Measurements from ENCODE around the gene PSME4.
"Not testable (repeated sequence)": the region's sequence is repeated elsewhere in the genome, so short reads cannot be mapped to it uniquely, and the experiment has no call there.

Gene PSME4

GRCh38 chr2:53942280-53942679 is 28.5 kb downstream of the PSME4 start:
- H3K4me3 ChIP-seq (replicated peaks; ENCODE audit: low read depth, low read length), result no peak overlapping the region
- no peak for DNase-seq (ENCODE audit: extremely low read depth, insufficient read length)
- no peaks in the 10 kb centered on the region for H3K27me3 ChIP-seq (replicated peaks; ENCODE audit: control insufficient read depth, insufficient read depth, low read length)
- H3K36me3 ChIP-seq (ENCODE audit: control insufficient read depth, insufficient read depth, low read length), result no peaks in the 10 kb centered on the region; the same call in none of the 2 replicates
- no peak for TF ChIP-seq CTCF (IDR thresholded peaks at IDR 0.05; ENCODE audit: insufficient read depth, low read length, poor library complexity, severe bottlenecking)

- Histone ChIP-seq H3K36me3 (ENCODE audit: control insufficient read depth, insufficient read depth, low read length) (no peaks in the 10 kb centered on the region; the same call in none of the 2 replicates), H3K4me3 (replicated peaks; ENCODE audit: low read depth, low read length) (no peak overlapping the region)
These were observed 29.0 kb downstream of the PSME4 start for GRCh38 chr2:53941749-53942148.

GRCh38 chr2:53939656-53940055 is 31.1 kb downstream of the PSME4 start:
- no peak overlapping the region for H3K4me3 ChIP-seq (replicated peaks; ENCODE audit: low read depth, low read length)
- TF ChIP-seq CTCF (IDR thresholded peaks at IDR 0.05; ENCODE audit: insufficient read depth, low read length, poor library complexity, severe bottlenecking), result no peak
- DNase-seq (ENCODE audit: extremely low read depth, insufficient read length), result no peak
- no peaks in the 10 kb centered on the region for H3K27me3 ChIP-seq (replicated peaks; ENCODE audit: control insufficient read depth, insufficient read depth, low read length)
- H3K36me3 ChIP-seq (ENCODE audit: control insufficient read depth, insufficient read depth, low read length), result no peaks in the 10 kb centered on the region; the same call in 1 of the 2 replicates

More at GRCh38 chr2:53941749-53942148, 29.0 kb downstream of the PSME4 start:
- H3K27me3 ChIP-seq (replicated peaks; ENCODE audit: control insufficient read depth, insufficient read depth, low read length), result no peaks in the 10 kb centered on the region
- no peak for TF ChIP-seq CTCF (IDR thresholded peaks at IDR 0.05; ENCODE audit: insufficient read depth, low read length, poor library complexity, severe bottlenecking)
- DNase-seq (ENCODE audit: extremely low read depth, insufficient read length), result no peak

GRCh38 chr2:53938904-53939303 is 31.9 kb downstream of the PSME4 start:
- no peaks in the 10 kb centered on the region; the same call in 1 of the 2 replicates for H3K36me3 ChIP-seq (ENCODE audit: control insufficient read depth, insufficient read depth, low read length)
- TF ChIP-seq CTCF (IDR thresholded peaks at IDR 0.05; ENCODE audit: insufficient read depth, low read length, poor library complexity, severe bottlenecking), result no peak
- no peak overlapping the region for H3K4me3 ChIP-seq (replicated peaks; ENCODE audit: low read depth, low read length)
- DNase-seq (ENCODE audit: extremely low read depth, insufficient read length), result no peak
- no peaks in the 10 kb centered on the region for H3K27me3 ChIP-seq (replicated peaks; ENCODE audit: control insufficient read depth, insufficient read depth, low read length)

- no peak for DNase-seq (ENCODE audit: extremely low read depth, insufficient read length)
- H3K27me3 ChIP-seq (replicated peaks; ENCODE audit: control insufficient read depth, insufficient read depth, low read length), result no peaks in the 10 kb centered on the region
- peaks cover 9% of the 10 kb centered on the region for H3K36me3 ChIP-seq (ENCODE audit: control insufficient read depth, insufficient read depth, low read length)
- no peak overlapping the region for H3K4me3 ChIP-seq (replicated peaks; ENCODE audit: low read depth, low read length)
- no peak for TF ChIP-seq CTCF (IDR thresholded peaks at IDR 0.05; ENCODE audit: insufficient read depth, low read length, poor library complexity, severe bottlenecking)
These were observed 37.5 kb downstream of the PSME4 start for GRCh38 chr2:53933329-53933728.

- not testable (repeated sequence) for H3K4me3 ChIP-seq (replicated peaks; ENCODE audit: low read depth, low read length); H3K27me3 ChIP-seq (replicated peaks; ENCODE audit: control insufficient read depth, insufficient read depth, low read length); DNase-seq (ENCODE audit: extremely low read depth, insufficient read length); H3K36me3 ChIP-seq (ENCODE audit: control insufficient read depth, insufficient read depth, low read length)
These were observed 44.5 kb downstream of the PSME4 start for GRCh38 chr2:53926321-53926720.

Data from GM06990 (cell line).